ENCODE measurements around the gene SSC4D. TPM values are rescaled to one million over a fixed set of nuclear protein-coding genes. Genes with fewer than 3 reads are reported as not detected.
"Not testable (repeated sequence)": the region's sequence is repeated elsewhere in the genome, so short reads cannot be mapped to it uniquely, and the experiment has no call there.

The SSC4D gene
- total RNA-seq, 1 experiment from 2014 or later, result 0.76 TPM

GRCh38 chr7:76421097-76421496, 11.6 kb upstream of the SSC4D start:
- DNase-seq (ENCODE audit: low spot score), result peak; percentile 100

GRCh38 chr7:76417654-76418310, 8.3 kb upstream of the SSC4D start:
- not testable (repeated sequence) for DNase-seq (ENCODE audit: low spot score)

GRCh38 chr7:76412249-76412648, 2.8 kb upstream of the SSC4D start:
- no peak for DNase-seq (ENCODE audit: low spot score)

GRCh38 chr7:76411626-76412025, 2.1 kb upstream of the SSC4D start:
- DNase-seq (ENCODE audit: low spot score), result no peak

- DNase-seq (ENCODE audit: low spot score), result no peak
Observed at GRCh38 chr7:76408121-76408560, 1.4 kb downstream of the SSC4D start.

- no peak for DNase-seq (ENCODE audit: low spot score)
Observed at GRCh38 chr7:76407718-76408117, 1.8 kb downstream of the SSC4D start.

- DNase-seq (ENCODE audit: low spot score), result no peak
Observed at GRCh38 chr7:76405738-76406137, 3.8 kb downstream of the SSC4D start.

GRCh38 chr7:76403780-76404494, 5.6 kb downstream of the SSC4D start:
- no peak for DNase-seq (ENCODE audit: low spot score)

GRCh38 chr7:76403097-76403496, 6.4 kb downstream of the SSC4D start:
- DNase-seq (ENCODE audit: low spot score), result not testable (repeated sequence)

- no peak for DNase-seq (ENCODE audit: low spot score)
Observed at GRCh38 chr7:76400248-76400647, 9.2 kb downstream of the SSC4D start.

GRCh38 chr7:76397409-76398183, 11.9 kb downstream of the SSC4D start:
- DNase-seq (ENCODE audit: low spot score), result peak; percentile 41

GRCh38 chr7:76396864-76397263, 12.6 kb downstream of the SSC4D start:
- no peak for DNase-seq (ENCODE audit: low spot score)

GRCh38 chr7:76395965-76396726, 13.4 kb downstream of the SSC4D start:
- no peak for DNase-seq (ENCODE audit: low spot score)

GRCh38 chr7:76395605-76395964, 13.9 kb downstream of the SSC4D start:
- DNase-seq (ENCODE audit: low spot score), result not testable (repeated sequence)

- no peak for DNase-seq (ENCODE audit: low spot score)
Observed at GRCh38 chr7:76394957-76395356, 14.5 kb downstream of the SSC4D start.

GRCh38 chr7:76393116-76394031, 16.1 kb downstream of the SSC4D start:
- peak; percentile 91 for DNase-seq (ENCODE audit: low spot score)

- DNase-seq (ENCODE audit: low spot score), result no peak
Observed at GRCh38 chr7:76392531-76393115, 16.9 kb downstream of the SSC4D start.

- DNase-seq (ENCODE audit: low spot score), result no peak
Observed at GRCh38 chr7:76390092-76390491, 19.4 kb downstream of the SSC4D start.

- DNase-seq (ENCODE audit: low spot score), result not testable (repeated sequence)
Observed at GRCh38 chr7:76387789-76388188, 21.7 kb downstream of the SSC4D start.

GRCh38 chr7:76386691-76387260, 22.7 kb downstream of the SSC4D start:
- peak; percentile 35 for DNase-seq (ENCODE audit: low spot score)

All from A172 (cell line).